Stimulated activated naive CD8-positive, alpha-beta T cell treated with anti-CD3 and anti-CD28 coated beads, Interleukin-15, Interleukin-2, amounts not matched to agents 100 U/mL and 50 U/mL, for 24 hours (primary cell): ENCODE measurements around the gene RUBCN.
A peak's percentile ranks its signal among the peaks of the same experiment; 100 is the strongest.

Source experiments
- ATAC-seq: fragments of 150-1000 bp; cut with Tn5 transposase; one replicate; pipeline ENCODE4 v1.10.0; 2021
- DNase-seq: peaks from one replicate; pipeline ENCODE4 v3.0.0; 2021

The RUBCN gene

DNA sequence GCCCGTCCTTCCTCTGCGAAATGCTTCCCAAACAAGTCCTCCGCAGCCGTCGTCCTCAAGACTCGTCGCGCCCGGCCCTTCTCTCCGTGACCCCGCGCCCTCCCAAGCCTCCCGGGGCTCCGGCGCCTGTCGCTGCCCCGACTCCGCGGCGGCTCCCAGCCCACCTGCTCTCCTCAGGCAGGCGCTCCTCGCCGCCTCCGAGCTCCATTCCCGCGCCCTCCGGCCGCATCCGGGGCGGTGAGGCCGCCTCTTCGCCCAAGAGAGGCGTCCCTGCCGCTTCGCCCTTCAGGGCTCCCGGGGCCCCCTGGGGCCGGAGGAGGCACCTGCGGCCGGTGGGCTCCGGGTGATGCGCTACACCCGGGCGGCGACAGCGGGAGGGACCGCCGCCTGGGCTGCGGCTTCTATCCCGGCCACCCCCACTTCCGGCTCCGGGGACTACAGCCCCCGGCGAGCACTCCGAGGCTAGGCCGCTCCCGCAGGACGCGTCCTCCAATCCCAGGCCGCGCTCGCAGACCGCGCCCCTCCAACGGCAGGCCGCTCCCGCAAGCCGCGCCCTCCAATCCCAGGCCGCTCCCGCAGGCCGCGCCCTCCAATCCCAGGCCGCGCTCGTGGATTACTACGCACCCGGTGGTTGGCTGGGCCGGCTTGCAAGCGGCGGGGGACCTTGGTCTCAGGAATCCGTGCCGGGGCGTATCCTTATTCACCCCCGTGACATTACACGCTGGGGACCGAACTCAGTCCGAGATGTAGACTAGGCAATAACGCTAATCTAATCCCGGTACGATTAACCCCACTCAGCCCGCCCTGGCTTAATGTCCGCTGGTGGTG lies at the start of gene RUBCN:
RUBCN (minus strand) TSS at position 414 of the 828 bp plus-strand sequence; CDS start at position 229, 185 bp downstream.
- ATAC-seq = peak; percentile 98

DNA sequence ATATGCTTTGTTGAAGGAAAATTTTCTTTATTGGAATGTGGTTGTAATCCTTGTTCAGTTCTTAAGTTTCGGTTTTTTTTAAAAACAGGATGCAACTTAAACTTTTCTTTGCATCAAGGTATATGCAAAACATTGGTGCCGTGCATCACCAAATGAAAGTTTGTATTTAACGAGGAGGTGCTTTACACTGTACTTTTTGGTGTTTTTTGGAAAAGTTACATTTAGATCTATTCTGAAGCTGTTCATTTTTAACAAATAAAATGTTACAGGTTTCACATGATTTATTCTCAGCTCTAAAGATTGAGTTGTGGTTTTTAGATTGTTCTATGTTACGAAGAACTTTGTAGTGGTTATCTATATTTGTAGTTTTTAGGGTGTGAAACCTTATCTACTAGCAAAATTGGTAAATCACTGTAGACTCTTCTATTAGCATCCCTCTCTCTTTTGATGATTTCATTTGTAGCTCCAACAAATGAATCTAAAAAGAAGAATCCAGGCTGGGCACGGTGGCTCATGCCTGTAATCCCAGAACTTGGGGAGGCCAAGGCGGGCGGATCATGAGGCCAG lies 47.4 kb upstream of the RUBCN start:
- ATAC-seq = no peak
- DNase-seq = no peak

More for the DNA sequence above, at the start of gene RUBCN:
- DNase-seq = peak; percentile 96

DNA sequence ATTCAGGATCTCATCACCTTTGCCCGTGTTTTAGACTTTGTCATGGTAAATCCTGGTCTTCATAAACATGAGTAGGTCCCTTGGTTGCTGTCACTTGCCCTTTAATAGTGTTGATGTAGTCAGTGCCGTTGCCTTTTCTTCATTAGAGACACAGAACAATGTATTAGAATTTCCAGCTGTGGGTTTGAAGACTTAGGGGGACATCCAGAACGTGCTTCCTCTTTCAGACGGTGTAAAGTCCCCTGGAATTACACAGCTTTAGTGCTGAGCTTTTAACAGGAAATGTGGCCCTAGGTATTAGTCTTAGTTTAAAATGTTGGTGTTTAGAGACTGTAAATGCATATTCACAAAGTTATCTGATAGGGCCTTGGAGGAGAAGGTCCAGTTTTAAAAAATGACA lies 45.5 kb upstream of the RUBCN start:
- peak; percentile 59 for ATAC-seq
- no peak for DNase-seq

DNA sequence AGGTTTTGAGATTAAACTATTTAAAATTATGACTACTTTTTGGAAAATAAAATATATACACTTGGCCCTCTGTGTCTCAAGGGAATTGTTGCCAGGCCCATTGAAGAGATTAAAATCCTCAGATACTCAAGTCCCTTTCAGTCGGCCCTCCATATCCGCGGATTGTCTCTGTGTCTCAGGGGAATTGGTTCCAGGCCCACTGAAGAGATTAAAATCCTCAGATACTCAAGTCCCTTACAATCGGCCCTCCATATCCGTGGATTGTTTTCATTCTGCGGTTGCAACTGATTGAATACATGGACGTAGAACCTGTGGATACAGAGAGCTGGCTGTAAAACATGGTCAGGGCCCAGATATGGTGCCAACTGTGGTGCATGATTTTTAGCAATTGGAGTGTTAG lies 38.6 kb upstream of the RUBCN start:
- DNase-seq (no peak), ATAC-seq (no peak)

DNA sequence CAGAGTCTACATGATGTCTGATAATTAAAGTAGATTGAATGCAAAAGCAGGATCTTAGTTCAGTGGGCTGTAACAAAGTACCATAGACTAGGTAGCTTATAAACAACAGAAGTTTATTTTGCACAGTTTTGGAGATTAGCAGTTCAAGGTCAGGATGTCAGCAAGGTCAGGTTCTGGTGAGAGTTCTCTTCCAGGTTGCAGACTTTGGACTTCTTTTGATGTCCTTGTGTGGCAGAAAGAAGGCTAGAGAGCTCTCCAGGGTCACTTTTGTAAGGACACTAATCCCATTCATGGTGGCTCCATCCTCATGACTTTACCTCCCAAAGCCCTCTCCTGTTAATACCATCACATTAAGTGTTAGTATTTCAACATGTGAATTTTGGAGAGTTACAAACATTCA lies 25.1 kb upstream of the RUBCN start:
- no peak for DNase-seq

DNA sequence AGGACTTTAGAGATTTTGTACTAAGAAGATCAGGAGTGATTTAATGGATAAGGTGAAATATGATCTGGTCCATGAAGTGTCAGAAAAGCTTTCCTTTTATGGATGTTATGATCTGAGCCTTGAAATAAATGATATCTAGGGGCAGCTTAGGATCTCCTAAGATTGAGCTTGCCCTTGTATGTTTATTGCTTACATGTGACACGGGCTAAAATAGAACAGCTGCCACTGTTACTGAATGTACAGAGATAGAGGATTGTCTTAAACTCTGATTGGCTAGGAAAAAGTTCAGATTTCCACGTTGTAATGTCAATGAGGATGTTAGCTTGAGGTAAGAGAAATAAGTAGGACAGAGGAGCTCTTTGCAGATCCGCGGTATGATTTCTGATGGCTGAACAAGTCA lies 21.8 kb upstream of the RUBCN start:
- no peak for ATAC-seq
- DNase-seq = no peak

More for the DNA sequence above, 25.1 kb upstream of the RUBCN start:
- no peak for ATAC-seq

DNA sequence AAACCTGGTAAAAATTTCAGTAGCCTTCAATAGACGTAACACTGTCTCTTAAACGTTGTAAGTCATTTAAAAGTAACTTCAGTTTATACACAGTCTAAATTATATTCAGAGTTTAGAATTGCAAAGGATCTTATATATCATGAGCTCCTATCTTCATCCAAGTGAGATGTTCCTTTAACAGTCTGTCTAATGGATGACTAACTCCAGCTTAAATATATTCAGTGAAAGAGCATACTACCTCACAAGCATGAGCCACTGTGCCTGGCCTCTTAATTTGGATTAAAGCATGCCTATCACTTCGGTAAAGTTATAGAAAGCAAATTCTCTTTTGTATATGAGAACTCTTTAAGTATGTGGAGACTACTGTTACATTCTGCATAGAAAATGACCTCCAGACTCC lies 20.0 kb upstream of the RUBCN start:
- DNase-seq = no peak
- ATAC-seq = no peak

DNA sequence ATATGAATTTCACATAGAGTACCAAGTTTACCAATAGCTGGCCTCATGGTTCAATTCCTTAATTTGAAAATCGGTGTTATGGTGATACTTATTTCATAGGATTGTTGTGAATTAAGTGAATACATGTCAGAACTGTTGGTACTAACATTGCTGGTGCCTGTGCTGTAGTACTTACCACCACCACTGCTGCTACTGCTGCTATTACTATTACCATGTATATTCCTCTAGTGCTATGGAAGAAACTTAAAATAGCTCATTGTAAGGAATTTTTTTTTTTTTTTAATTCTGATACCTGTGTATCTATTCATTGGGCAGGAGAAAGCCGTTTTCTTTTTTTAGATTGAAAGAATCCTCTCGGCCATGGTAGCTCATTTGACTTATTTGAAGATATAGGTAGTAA lies 16.6 kb upstream of the RUBCN start:
- DNase-seq = no peak
- ATAC-seq = no peak

DNA sequence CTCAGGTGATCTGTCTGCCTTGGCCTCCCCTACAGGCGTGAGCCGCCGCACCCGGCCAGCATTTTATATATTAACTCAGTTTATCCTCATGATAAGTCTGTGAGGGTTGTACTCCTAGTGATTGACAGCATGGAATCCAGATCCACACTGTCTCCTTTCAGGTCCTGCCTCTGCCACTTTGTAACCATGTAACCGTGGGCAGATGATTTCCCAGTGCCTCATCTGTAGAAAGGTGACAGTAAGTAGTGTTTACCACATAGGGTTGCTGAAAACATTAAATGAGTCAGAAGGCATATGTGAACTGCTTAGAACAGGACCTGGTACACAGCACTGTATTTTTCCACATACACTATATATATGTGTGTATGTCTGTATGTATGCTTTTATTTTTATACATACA lies 15.4 kb upstream of the RUBCN start:
- peak; percentile 30 for ATAC-seq

DNA sequence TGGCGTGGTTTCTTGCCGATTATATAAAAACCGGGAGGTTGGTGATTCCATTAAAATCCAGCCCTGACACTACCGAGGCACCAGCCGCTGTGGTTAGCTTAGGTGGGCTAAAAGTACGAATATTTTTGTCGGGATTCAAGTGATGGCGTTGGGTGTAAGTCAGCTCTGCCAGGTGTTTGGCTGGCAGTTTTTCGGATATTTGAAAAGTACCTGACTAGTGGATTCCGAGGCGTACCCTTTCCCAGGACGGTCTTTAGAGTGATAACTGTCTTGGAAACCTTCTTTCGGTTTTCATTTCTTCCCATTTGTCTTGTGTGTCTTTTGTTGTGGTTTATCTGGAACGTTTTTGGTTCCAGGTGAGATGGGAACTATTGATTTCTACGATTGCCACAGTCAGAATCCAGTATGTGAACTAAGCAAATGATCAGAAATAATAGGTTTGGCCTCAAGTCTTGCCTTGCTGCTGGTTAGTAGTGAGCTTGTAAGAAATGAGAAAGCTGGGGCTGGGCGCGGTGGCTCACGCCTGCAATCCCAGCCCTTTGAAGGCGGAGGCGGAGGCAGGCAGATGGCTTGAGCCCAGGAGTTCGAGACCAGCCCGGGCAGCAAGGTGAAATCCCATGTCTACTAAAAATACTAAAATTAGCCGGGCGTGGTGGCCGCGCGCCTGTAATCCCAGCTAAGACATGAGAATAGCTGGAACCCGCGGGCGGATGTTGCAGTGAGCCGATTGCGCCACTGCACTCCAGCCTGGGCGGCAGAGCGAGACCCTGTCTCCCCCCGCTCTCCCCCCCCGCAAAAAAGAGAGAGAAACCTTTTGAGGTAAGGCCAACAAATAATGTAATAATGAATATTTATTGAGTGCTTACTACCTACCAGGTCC lies 14.4 kb upstream of the RUBCN start:
- DNase-seq (peak; percentile 57), ATAC-seq (no peak)

More for the DNA sequence above, 15.4 kb upstream of the RUBCN start:
- DNase-seq = no peak

DNA sequence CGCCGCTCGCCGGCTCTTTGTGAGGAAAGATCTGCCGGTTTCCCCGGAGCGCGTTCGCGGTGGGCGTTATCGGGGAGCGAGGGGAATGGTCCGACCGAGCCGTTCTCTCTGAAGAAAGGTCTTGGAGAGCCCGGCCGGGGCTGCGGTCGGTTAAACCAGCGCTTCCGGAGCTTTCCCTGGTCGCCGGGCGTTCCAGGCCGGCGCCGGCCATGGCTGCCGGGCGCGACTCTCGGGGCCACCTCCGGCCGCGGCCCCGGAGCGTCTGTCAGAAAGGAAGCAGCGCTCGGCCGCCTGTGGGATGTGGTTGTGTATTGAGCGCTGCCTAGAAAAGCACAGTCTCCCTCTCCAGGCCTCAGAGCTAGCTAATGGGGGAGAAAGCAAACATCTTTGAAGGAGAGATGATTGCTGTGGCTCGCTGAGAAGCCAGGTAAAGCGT lies 13.7 kb upstream of the RUBCN start:
- peak; percentile 65 for ATAC-seq
- DNase-seq = peak; percentile 71

DNA sequence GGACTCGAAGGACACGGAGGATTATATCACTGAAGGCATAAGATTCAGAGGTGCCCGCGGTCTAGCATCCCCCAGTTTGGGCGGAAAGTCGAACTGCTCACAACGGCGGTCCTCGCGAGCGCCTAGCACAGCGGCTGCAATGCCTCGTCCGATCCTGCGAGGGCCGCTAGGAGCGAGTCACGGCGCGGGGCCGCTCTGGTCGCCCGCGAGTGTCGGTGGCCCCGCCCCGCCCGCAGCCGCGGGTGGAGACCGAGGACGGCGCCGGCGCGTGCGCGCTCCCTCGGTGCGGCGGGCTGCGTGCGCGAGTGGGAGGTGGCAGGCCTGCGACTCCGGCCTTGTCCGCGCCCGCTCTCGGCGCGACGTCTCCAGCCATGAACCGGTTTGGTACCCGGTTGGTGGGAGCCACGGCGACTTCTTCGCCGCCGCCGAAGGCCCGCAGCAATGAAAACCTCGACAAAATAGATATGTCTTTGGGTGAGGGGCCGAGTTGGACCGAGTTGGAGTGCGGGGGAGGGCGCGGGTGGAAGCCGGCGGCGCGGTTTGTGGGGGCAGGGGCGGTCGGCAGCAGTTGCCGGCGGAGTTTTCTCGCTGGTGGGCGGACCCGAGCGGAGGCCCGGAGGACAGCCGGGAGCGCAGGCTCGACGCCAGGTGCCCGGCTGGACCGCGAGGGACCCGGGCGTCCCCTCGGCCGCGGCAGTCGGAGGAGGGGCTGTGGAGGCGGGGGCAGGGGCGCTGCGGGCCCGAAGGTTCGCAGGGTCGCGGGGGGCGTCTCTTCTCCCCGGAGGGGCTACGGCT lies 13.1 kb upstream of the RUBCN start, which contains the start of gene FYTTD1:
FYTTD1 (plus strand) TSS at position 283 of the 795 bp plus-strand sequence; CDS start at position 372, 89 bp downstream.
- DNase-seq (peak; percentile 87), ATAC-seq (peak; percentile 86)

DNA sequence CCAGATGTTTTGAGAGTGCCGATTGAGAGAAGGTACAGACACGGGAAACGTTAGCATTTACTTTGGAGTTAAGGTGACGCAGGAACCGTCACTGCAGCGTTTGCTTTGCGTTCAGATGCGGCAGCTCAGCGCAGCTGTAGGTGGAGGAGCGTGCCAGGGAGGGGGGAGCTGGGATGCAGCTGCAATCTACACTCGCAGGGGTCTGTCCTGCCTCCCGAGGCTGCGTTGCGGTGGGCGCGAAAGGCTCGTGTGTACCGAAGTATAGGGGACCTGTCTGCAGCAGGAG lies 12.6 kb upstream of the RUBCN start:
- DNase-seq (peak; percentile 56), ATAC-seq (peak; percentile 50)

DNA sequence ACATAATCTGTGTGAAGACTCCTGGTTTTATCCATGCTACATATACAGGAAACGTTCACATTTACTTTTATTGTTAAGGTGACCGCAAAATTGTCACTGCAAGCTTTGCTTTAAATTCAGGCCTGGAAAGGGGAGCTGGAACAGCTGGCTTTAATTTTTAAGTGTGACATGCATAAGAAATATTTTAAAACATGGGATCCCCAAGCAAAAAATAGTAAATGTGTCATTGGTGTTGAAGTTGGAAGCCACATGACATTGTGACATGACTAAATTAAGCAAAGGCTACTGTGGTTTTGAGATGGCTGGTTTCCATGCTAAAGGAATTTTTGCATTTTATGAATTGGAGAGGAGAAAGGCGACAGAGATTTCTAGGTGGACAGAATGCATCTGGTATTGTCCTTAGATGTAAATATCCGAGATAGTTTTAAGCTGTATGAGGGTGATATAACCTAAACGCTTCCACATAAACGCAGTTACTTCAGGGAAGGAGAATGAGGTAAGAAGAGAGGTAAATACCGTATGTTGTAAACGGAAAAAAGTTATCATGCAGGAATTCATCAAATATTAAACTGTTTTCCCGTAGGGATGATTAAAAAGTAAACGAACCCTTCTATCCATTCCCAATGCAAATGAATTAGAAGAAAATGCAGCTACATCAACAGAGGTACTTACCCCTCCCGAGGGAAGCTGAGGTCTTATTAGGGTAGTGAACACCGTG lies 12.1 kb upstream of the RUBCN start:
- no peak for ATAC-seq
- no peak for DNase-seq

DNA sequence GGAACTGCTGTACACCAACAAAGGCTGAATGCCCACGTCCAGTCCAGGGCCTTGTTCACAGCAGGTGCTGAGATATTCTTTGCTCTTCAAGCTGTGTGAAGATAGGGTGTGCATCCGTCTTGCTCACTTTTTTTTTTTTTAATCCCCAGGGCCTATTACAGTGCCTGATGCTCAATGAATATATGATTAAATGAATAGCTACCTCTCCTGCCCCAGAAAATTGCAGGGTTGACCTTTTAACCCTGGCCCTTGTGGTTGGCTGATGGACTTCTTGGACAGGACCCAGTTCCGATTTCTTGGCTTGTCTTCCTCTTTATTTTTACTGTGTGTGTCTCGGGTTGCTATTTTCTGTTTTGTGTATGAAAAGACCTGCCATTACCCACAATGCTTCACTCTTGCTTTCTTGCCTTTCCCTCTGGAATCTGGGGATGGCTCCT lies 10.1 kb upstream of the RUBCN start:
- no peak for DNase-seq
- no peak for ATAC-seq

DNA sequence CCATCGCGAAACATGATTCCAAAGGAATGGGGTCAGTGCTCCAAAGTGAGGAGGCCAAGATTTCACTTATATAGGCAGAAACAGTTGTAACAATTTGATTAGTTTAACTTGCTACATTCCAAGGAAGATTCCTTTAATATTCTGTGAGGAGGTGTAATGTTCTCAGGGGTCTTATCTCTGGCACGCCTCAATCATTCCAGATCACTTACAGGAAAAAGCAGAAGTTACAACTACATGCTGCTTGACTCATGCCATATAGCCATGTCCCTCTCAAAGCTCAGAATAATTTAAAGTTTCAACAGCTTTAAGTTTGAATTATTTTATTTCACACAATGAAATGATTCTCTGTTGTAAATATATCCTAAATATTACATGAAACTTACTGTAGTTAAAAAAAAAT lies 9.5 kb upstream of the RUBCN start:
- ATAC-seq (no peak), DNase-seq (no peak)

DNA sequence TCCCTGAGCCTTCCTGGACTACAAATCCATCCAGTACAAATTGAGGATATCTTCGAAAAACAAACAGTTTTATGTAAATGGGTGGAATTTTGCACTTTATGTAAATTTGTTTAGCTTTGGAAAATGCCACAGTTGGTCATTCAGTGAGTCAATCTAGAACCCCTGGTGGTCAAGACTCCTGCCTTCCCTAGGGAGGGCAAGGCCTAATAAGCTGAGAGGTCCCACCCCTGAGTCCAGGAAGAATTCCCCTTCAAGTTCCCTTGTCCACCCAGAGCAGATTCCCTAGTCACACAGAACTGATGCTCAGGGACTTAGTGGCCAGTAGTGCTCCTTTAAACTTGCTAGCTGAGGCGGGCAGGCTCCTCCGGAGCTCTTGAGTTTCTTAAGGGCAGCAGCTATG lies 6.1 kb upstream of the RUBCN start:
- no peak for DNase-seq

DNA sequence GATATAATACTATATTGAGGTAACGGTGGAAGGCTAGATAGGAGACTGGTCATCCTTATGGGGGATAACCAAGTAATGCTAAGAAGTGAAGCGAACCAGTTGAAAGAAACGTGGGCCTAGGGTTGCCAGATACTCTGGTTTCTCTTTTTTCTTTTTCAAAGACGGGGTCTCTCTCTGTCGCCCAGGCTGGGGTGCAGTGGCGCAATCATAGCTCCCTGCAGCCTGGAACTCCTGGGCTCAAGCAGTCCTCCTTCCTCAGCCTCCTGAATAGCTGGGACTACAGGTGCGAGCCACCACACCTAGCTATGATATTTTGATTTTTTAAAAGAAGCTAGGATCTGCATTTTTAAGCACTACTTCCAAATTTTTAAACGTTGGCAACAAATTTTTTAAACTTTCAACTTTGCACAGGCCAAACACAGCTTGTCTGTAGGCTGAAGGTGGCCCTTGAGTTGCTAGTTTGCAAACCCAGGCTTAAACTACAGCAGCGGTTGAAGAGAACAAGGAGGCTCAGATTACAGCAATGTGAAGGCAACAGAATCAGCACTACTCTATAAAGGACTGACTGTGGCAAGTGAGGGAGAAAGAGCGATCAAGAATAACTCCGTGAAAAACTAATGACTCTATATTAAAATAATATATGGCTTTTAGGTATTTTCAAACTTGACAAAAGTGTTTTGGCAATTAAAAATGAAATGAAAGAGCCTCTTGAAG lies 1.2 kb upstream of the RUBCN start:
- no peak for DNase-seq
- no peak for ATAC-seq

More for the DNA sequence above, 6.1 kb upstream of the RUBCN start:
- no peak for ATAC-seq

DNA sequence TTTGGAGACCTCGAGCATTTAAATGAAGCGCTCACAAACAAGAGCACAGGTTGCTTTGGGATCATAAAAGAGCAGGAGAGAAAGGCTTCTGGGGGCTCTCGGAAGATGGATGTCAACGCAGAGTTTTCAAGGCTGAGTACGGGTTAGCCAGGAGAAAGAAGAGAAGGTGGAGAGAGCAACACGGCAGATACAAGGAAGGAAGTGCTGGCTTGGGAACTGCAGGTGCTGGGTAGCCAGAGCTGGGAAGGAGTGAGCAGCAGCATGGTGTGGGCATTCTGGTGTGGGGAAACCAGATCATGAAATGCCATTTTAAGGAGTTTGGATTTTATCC lies 580 bp upstream of the RUBCN start:
- ATAC-seq (no peak), DNase-seq (no peak)

DNA sequence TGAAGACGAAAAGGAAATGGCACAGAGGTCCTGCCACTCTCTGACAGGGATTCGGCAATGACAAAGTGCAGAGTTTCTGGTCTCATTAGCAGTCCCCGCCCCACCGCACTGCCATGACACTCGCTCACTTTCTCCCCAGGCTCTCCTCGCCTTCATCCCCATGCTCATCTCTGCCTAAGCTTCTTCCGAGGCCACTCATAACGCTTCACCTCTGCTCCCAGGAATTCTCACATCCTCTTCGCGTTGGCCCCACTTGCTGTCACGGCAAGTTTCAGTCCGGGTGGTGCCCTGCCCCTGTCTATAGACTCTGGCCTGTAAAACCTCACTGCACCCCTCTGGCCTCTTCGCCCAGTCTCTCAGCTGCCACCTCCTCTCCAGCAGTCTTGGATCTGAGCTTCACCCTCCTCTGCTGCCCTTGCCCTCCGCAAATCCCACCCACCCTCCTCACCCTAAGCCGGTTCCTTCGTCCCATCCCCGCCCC lies 654 bp downstream of the RUBCN start:
- ATAC-seq (peak; percentile 29), DNase-seq (peak; percentile 63)
